GM18505 (cell line): ENCODE results near the gene IDUA.

Experiments used
- ATAC-seq: cut with Tn5 transposase; IDR thresholded peaks from one replicate; pipeline ENCODE4 v1.9.1; 2021; ENCODE audit not compliant: unreplicated experiment
- POLR2A ChIP-seq: IDR thresholded peaks from 4 replicates; pipeline ENCODE4 v1.6.1; 2011; ENCODE audit warnings: borderline replicate concordance; ENCODE audit not compliant: insufficient read depth, insufficient read length; ENCODE audit errors: extremely low read depth

IDUA gene

DNA sequence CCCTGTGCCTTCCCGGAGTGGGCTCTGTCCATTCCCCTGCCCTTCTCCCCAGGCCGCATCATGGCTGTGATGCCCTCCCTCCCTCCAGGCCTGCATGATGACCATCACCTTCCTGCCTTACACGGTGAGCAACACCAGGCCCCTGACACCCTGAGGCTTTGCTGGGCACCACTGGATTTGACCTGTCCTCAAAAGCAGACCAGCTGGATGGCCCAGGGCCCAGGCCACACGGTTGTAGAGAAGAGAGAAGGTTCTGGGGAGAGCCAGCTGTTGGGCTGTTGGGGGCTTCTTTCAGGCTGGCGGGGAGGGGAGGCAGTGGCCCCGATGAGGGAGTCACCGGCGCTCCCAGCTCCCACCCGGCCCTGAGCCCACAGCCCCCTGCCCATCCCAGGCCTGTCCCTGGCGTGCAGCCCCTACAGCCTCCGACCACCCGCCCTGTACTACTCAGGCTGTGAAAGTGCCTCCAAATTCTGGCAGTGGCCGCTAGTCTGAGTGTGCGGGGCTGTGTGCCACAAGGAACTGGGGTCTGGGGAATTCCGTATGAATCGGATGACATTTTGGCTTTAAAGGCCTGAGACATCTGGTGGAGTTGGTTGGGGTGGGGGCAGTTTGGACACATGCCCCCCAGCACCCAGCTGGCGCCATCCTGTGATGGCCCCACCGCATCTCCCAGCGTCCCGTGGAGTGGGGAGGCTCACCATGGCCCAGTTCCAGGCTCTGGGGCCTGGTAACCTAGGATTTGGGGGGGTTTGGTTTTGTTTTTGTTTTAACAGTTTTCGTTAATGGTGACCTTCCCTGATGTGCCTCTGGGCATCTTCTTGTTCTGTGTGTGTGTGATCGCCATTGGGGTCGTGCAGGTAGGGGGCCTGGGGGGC lies 35.0 kb upstream of the IDUA start:
- TF ChIP-seq POLR2A = no peak
- ATAC-seq = no peak

GRCh38 chr4:952881-953573 lies 33.8 kb upstream of the IDUA start:
- ATAC-seq = no peak
- TF ChIP-seq POLR2A = no peak

DNA sequence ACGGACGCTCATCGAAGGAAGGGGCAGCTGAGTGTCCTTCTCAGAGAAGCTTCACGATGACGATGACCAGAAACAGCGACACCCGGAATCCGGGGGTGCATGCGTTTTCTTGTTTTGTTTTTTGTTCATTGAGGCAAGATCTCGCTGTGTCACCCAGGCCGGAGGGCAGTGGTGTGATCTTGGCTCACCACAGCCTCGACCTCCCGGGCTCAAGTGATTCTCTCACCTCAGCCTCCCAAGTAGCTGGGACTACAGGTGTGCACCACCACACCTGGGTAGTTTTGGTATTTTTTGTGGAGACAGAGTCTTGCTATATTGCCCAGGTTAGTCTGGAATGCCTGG lies 33.3 kb upstream of the IDUA start:
- no peak for ATAC-seq

GRCh38 chr4:954211-955020 lies 32.4 kb upstream of the IDUA start:
- TF ChIP-seq POLR2A = no peak
- no peak for ATAC-seq

More for the DNA sequence above, 33.3 kb upstream of the IDUA start:
- no peak for TF ChIP-seq POLR2A

- no peak for ATAC-seq
- TF ChIP-seq POLR2A = no peak
Observed at GRCh38 chr4:955161-955921, 31.5 kb upstream of the IDUA start.

DNA sequence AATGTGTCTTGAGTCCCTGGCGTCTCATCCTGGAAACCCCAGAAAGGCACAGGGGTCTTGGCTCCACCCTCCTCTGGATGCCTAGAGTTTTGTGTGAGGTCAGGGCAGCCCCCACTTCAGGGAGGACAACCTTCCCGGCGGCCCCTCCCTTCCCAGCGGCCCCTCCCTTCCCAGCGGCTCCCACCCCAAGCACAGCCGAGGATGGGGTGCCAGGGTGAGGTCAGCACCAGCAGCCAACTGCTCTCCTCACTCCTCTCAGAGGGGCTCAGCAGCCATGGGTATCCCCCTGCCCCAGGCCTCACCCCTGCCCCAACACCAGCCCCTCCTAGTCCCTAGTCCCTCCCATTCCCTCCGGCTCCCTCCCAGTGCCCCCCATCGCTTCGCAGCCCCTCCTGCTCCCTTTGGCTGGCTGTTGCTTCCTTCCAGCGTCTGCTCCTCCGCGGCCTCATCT lies 30.9 kb upstream of the IDUA start:
- no peak for TF ChIP-seq POLR2A
- ATAC-seq = no peak

DNA sequence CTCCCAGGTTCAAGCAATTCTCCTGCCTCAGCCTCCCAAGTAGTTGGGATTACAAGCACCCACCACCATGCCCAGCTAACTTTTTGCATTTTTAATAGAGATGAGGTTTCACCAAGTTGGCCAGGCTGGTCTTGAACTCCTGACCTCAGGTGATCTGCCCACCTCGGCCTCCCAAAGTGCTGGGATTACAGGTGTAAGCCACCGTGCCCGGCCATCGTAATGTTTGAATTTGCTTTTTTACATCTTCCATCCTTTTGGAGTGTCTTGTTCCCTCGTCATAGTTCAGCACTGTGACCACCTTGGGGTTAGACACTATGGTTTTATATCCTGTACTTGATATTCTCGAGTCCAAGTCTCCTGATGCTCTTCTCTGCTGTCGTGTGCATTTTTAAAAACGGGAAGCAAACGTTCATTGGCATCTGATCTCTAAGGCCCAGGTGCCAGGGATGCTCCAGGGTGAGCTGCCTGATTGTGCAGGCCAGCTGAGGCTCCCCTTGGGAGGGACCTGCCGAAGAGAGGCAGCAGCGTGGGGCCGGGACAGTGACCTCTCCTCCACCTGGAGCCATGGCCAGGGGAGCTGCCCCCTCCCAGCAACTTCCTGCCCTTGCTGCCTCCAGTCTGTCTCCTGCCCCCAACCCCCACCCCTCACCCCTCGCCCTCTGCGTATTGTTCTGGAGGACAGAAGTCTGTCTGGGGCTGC lies 30.2 kb upstream of the IDUA start:
- TF ChIP-seq POLR2A = no peak
- no peak for ATAC-seq

DNA sequence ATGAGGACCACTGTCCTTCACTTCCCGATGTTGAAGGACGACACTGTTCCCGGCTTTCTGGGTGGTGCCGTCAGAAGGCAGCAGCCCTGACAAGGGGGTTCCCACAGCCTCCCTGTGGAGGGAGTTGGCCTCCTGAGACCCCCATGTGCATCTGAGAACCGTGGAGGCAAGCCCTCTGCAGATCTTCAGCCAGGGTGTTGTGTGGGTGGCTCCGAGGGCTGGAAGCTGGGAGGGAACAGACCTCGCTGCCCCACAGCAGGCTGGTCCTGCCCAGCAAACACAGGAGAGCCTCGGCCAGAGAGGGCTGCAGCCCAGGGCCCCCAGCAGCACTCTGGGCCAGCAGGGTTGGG lies 29.6 kb upstream of the IDUA start:
- no peak for TF ChIP-seq POLR2A
- ATAC-seq = no peak

- ATAC-seq = no peak
- no peak for TF ChIP-seq POLR2A
Observed at GRCh38 chr4:957581-958313, 29.1 kb upstream of the IDUA start.

- TF ChIP-seq POLR2A = no peak
- no peak for ATAC-seq
Observed at GRCh38 chr4:958314-958665, 28.6 kb upstream of the IDUA start.

- no peak for TF ChIP-seq POLR2A
- no peak for ATAC-seq
Observed at GRCh38 chr4:958696-959337, 28.0 kb upstream of the IDUA start.
